ENCODE data around the gene LUZP1.
"Not testable (repeated sequence)": the region's sequence is repeated elsewhere in the genome, so short reads cannot be mapped to it uniquely, and the experiment has no call there.

Gene LUZP1

DNA sequence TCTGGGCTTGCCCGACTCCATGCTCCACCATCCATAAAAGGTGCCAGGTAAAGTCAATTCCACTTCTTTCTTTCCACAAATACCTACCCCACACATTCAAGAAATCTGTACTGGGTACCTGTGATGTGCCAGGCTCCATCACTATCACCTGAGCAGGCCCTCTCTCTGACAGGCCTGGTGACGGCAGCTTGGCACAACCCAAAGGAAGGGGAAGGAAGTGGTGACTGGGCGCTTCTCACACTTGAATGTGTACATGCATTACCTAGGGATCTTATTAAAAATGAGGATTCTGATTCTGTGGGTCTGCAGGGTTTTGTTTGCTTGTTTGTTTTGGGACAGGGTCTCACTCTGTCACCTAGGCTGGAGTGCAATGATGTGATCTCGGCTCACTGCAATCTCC is 41.1 kb upstream of the LUZP1 start:
- Histone ChIP-seq H3K36me3 (ENCODE audit: control insufficient read depth, insufficient read depth, low read length) (no peaks in the 10 kb centered on the region), H3K4me1 (no peaks in the 10 kb centered on the region), H3K27me3 (ENCODE audit: control insufficient read depth, insufficient read depth, low read length) (no peaks in the 10 kb centered on the region), H3K27ac (no peak overlapping the region), H3K79me2 (no peaks in the 10 kb centered on the region), H2AFZ (no peak overlapping the region), H3K4me2 (ENCODE audit: low read length) (no peak overlapping the region), H3K4me3 (ENCODE audit: low read depth, low read length) (no peak overlapping the region), H3K9ac (no peak overlapping the region), H3K9me3 (ENCODE audit: control insufficient read depth, low read length) (no peaks in the 10 kb centered on the region)
- TF ChIP-seq, protein P1, sequence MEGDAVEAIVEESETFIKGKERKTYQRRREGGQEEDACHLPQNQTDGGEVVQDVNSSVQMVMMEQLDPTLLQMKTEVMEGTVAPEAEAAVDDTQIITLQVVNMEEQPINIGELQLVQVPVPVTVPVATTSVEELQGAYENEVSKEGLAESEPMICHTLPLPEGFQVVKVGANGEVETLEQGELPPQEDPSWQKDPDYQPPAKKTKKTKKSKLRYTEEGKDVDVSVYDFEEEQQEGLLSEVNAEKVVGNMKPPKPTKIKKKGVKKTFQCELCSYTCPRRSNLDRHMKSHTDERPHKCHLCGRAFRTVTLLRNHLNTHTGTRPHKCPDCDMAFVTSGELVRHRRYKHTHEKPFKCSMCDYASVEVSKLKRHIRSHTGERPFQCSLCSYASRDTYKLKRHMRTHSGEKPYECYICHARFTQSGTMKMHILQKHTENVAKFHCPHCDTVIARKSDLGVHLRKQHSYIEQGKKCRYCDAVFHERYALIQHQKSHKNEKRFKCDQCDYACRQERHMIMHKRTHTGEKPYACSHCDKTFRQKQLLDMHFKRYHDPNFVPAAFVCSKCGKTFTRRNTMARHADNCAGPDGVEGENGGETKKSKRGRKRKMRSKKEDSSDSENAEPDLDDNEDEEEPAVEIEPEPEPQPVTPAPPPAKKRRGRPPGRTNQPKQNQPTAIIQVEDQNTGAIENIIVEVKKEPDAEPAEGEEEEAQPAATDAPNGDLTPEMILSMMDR (IDR thresholded peaks at IDR 0.05): no peak

DNA sequence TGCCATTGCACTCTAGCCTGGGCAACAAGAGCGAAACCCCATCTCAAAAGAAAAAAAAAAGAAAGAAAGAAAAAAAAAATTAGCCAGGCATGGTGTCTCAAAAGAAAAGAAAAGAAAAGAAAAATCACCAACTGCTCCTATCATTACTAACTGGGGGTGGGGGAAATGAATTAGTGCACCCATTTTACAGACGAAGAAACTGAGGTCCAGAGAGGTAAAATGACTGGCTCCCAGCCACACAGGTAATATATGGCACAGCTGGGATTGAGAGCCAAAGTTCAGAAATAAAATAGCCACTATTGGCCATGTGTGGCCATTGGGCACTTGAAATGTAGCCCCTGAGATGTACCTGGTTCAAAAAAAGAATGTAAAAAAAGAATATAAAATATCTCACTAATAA is 39.9 kb upstream of the LUZP1 start:
- H3K4me3 ChIP-seq (ENCODE audit: low read depth, low read length): no peak overlapping the region
- H3K27me3 ChIP-seq (ENCODE audit: control insufficient read depth, insufficient read depth, low read length): no peaks in the 10 kb centered on the region
- H3K9me3 ChIP-seq (ENCODE audit: control insufficient read depth, low read length): no peaks in the 10 kb centered on the region
- H3K27ac ChIP-seq: no peak overlapping the region
- no peak overlapping the region for H3K4me2 ChIP-seq (ENCODE audit: low read length)
- no peaks in the 10 kb centered on the region for H3K36me3 ChIP-seq (ENCODE audit: control insufficient read depth, insufficient read depth, low read length)
- H3K4me1 ChIP-seq: no peaks in the 10 kb centered on the region
- H2AFZ ChIP-seq: no peak overlapping the region
- no peak overlapping the region for H3K9ac ChIP-seq
- H3K79me2 ChIP-seq: no peaks in the 10 kb centered on the region
- TF ChIP-seq, protein P1 (IDR thresholded peaks at IDR 0.05): no peak

DNA sequence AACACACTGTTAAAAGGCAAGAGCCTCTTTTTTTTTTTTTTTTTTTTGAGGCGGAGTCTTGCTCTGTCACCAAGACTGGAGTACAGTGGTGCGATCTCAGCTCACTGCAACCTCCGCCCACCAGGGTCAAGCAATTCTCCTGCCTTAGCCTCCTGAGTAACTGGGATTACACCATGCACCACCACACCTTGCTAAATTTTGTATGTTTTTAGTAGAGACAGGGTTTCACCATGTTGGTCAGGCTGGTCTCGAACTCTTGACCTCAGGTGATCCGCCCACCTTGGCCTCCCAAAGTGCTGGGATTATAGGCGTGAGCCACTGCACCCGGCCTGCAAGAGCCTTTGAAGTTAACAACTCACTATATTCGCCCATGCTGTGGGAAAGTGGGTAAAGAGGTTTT is 39.1 kb upstream of the LUZP1 start:
- H3K36me3 ChIP-seq (ENCODE audit: control insufficient read depth, insufficient read depth, low read length); H3K9ac ChIP-seq; H2AFZ ChIP-seq; H3K79me2 ChIP-seq; H3K4me3 ChIP-seq (ENCODE audit: low read depth, low read length); H3K9me3 ChIP-seq (ENCODE audit: control insufficient read depth, low read length); H3K4me2 ChIP-seq (ENCODE audit: low read length); H3K27me3 ChIP-seq (ENCODE audit: control insufficient read depth, insufficient read depth, low read length); H3K4me1 ChIP-seq; H3K27ac ChIP-seq: not testable (repeated sequence)

DNA sequence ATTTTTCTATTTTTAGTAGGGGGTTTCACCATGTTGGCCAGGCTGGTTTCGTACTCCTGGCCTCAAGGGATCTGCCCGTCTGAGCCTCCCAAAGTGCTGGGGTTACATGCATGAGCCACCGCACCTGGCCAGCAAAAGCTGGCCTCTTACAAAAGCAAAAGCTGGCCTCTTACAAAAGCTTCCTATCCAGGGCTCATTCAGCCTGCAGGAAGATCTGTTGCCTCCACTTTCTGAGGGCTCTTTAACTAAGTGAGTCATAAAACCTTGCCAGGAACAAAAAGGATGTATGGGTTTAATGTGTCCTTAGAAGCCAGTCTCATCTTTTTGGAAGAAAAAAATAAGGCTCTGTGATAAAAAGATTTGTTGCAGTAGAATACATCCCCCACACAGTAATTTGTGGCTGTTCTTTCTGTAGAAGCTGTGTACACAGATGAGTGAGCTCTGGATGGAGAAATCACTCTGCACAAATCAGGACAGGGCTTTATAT is 33.6 kb upstream of the LUZP1 start:
- H3K4me2 ChIP-seq (ENCODE audit: low read length): no peak overlapping the region
- no peaks in the 10 kb centered on the region for H3K36me3 ChIP-seq (ENCODE audit: control insufficient read depth, insufficient read depth, low read length)
- H3K4me3 ChIP-seq (ENCODE audit: low read depth, low read length): no peak overlapping the region
- TF ChIP-seq, protein P1 (IDR thresholded peaks at IDR 0.05): no peak
- no peaks in the 10 kb centered on the region for H3K9me3 ChIP-seq (ENCODE audit: control insufficient read depth, low read length)
- no peaks in the 10 kb centered on the region for H3K27me3 ChIP-seq (ENCODE audit: control insufficient read depth, insufficient read depth, low read length)
- no peak overlapping the region for H3K9ac ChIP-seq
- no peak overlapping the region for H2AFZ ChIP-seq
- no peaks in the 10 kb centered on the region for H3K79me2 ChIP-seq
- no peaks in the 10 kb centered on the region for H3K4me1 ChIP-seq
- H3K27ac ChIP-seq: no peak overlapping the region

DNA sequence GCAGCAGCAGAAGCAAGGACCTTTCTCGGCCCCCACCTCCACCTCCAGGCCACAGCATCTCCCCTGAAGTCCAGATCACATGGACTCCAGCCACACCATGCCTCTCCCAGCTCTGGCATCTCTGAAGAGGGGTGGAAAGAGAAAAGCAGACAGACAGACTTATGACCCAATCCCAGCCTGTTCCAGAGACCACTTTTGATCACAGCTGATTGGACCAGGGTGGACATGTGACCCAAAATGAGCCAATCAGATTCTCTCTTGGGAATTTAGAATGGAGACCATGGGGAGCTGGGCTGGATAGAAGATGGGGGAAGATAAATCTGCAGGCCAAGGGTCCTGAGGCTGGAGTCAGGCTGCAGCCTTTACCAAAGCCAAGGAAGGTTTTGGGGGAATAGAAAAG is 32.2 kb upstream of the LUZP1 start:
- H2AFZ ChIP-seq: no peak overlapping the region
- H3K36me3 ChIP-seq (ENCODE audit: control insufficient read depth, insufficient read depth, low read length): no peaks in the 10 kb centered on the region
- H3K27ac ChIP-seq: no peak overlapping the region
- no peak overlapping the region for H3K4me3 ChIP-seq (ENCODE audit: low read depth, low read length)
- H3K9ac ChIP-seq: no peak overlapping the region
- H3K9me3 ChIP-seq (ENCODE audit: control insufficient read depth, low read length): no peaks in the 10 kb centered on the region
- no peak overlapping the region for H3K4me2 ChIP-seq (ENCODE audit: low read length)
- H3K79me2 ChIP-seq: no peaks in the 10 kb centered on the region
- no peaks in the 10 kb centered on the region for H3K4me1 ChIP-seq
- TF ChIP-seq, protein P1 (IDR thresholded peaks at IDR 0.05): no peak
- no peaks in the 10 kb centered on the region for H3K27me3 ChIP-seq (ENCODE audit: control insufficient read depth, insufficient read depth, low read length)
